ENCODE data around the gene MLC1.

Gene MLC1

GRCh38 chr22:50085211-50085972 lies at the start of gene MLC1:
Gene MLC1, minus strand, starts transcription at chr22:50085426. Its CDS starts 524 bp downstream, at chr22:50084902.
- DNase-seq = no peak

- no peak for DNase-seq
Measured at GRCh38 chr22:50134481-50134880, 49.3 kb upstream of the MLC1 start.

- no peak for DNase-seq
Measured at GRCh38 chr22:50131894-50132293, 46.7 kb upstream of the MLC1 start.

- no peak for DNase-seq
Measured at GRCh38 chr22:50129121-50129736, 44.0 kb upstream of the MLC1 start.

GRCh38 chr22:50125029-50125428 lies 39.8 kb upstream of the MLC1 start:
- no peak for DNase-seq

- no peak for DNase-seq
Measured at GRCh38 chr22:50123119-50123518, 37.9 kb upstream of the MLC1 start.

GRCh38 chr22:50121202-50121740 lies 36.0 kb upstream of the MLC1 start:
- no peak for DNase-seq

GRCh38 chr22:50119768-50120251 lies 34.6 kb upstream of the MLC1 start:
- no peak for DNase-seq

GRCh38 chr22:50119169-50119767 lies 34.0 kb upstream of the MLC1 start:
- DNase-seq = no peak

- DNase-seq = no peak
Measured at GRCh38 chr22:50118557-50119168, 33.4 kb upstream of the MLC1 start.

- no peak for DNase-seq
Measured at GRCh38 chr22:50118129-50118528, 32.9 kb upstream of the MLC1 start.

- DNase-seq = no peak
Measured at GRCh38 chr22:50117168-50117762, 32.0 kb upstream of the MLC1 start.

GRCh38 chr22:50115693-50116092 lies 30.5 kb upstream of the MLC1 start:
- DNase-seq = no peak

- DNase-seq = no peak
Measured at GRCh38 chr22:50114221-50115021, 29.2 kb upstream of the MLC1 start.

GRCh38 chr22:50112151-50113118 lies 27.2 kb upstream of the MLC1 start:
- DNase-seq = no peak

- DNase-seq = no peak
Measured at GRCh38 chr22:50111056-50111455, 25.8 kb upstream of the MLC1 start.

GRCh38 chr22:50107529-50107928 lies 22.3 kb upstream of the MLC1 start:
- DNase-seq = no peak

- no peak for DNase-seq
Measured at GRCh38 chr22:50105208-50106100, 20.2 kb upstream of the MLC1 start.

GRCh38 chr22:50104141-50104544 lies 18.9 kb upstream of the MLC1 start:
- DNase-seq = no peak

- DNase-seq = no peak
Measured at GRCh38 chr22:50102946-50103345, 17.7 kb upstream of the MLC1 start.

Measured in NCI-H526 treated with DMSO at 0.1 percent for 48 hours (cell line).